Prostate gland (tissue), 2 donors: Measurements from ENCODE around the gene FARP1. TPM values are rescaled to one million over a fixed set of nuclear protein-coding genes. Genes with fewer than 3 reads are reported as not detected.
A peak's percentile ranks its signal among the peaks of the same experiment; 100 is the strongest.

Source experiments
- DNase-seq: peaks from one replicate; pipeline ENCODE4 v3.0.0-alpha.2; 2019; ENCODE audit warnings: low spot score
- H3K27ac ChIP-seq, 2 donors: fragments of 200-600 bp; sonication (generic); 2 replicates each; pipeline ENCODE4 v1.5.1; 2017 to 2019
- H3K27me3 ChIP-seq: fragments of 200-600 bp; sonication (generic); replicated peaks from 2 replicates; pipeline ENCODE4 v1.5.1; 2019; ENCODE audit not compliant: insufficient read depth
- H3K36me3 ChIP-seq, 2 donors: fragments of 200-600 bp; sonication (generic); 1 replicate in 1 of 2; 2 replicates in 1 of 2; pipeline versions ENCODE4 v1.5.1 to v1.8.1; 2017 to 2019
- H3K4me1 ChIP-seq: fragments of 200-600 bp; sonication (generic); replicated peaks from 2 replicates; pipeline ENCODE4 v1.5.1; 2019
- H3K4me3 ChIP-seq, 2 donors: fragments of 200-600 bp; sonication (generic); 2 replicates each; pipeline ENCODE4 v1.5.1; 2017 to 2019
- H3K9me3 ChIP-seq: fragments of 200-600 bp; sonication (generic); 2 replicates; pipeline ENCODE4 v1.5.1; 2017
- CTCF ChIP-seq, 4 experiments: fragments of 200-600 bp in 2 of 4; fragments of 450-650 bp in 2 of 4; sonication (generic) in 2 of 4; IDR thresholded peaks; 1 replicate in 3 of 4; 2 replicates in 1 of 4; pipeline ENCODE4 v1.5.1; 2016 to 2019; ENCODE audit warnings: antibody characterized with exemption in 4 of 4, mild to moderate bottlenecking in 2 of 4, moderate library complexity in 2 of 4
- POLR2A ChIP-seq: fragments of 450-650 bp; IDR thresholded peaks from one replicate; pipeline ENCODE4 v1.6.1; 2016; ENCODE audit warnings: antibody characterized with exemption, mild to moderate bottlenecking
- POLR2AphosphoS5 ChIP-seq: sonication (generic); formaldehyde crosslinking; IDR thresholded peaks from one replicate; pipeline ENCODE4 v1.6.1; 2017; ENCODE audit warnings: antibody characterized with exemption
- WGBS: methylation state at CpG from one replicate; pipeline ENCODE4 v1.1.5; 2018; 5-methylcytosine and 5-hydroxymethylcytosine counted together
- intact Hi-C: fragments of 100-400 bp; cut with DNase I; formaldehyde crosslinking; loops from one replicate; pipeline ENCODE4 v1.14.2; 2022
- total RNA-seq, 2 donors: library from RNA; depleted of rRNA; stranded (reverse); fragments of >200 nt; gene quantifications; one replicate each; pipeline ENCODE4 v1.1.0, GENCODE V29; 2016

FARP1 gene
- total RNA-seq, 2 donors from 2014 or later = 70.6 to 77.5 TPM

- DNase-seq = peak; percentile 24
- Histone ChIP-seq H3K9me3 (no peaks in the 10 kb centered on the region), H3K27me3 (no peaks in the 10 kb centered on the region), H3K4me3 (no peak overlapping the region), H3K4me1 (peaks cover 15% of the 10 kb centered on the region), H3K36me3 (no peaks in the 10 kb centered on the region), H3K27ac (peak overlapping the region; percentile 70 to 75)
- 15% methylated on average over 3 of the region's 3 CpGs for WGBS
- intact Hi-C loops = loop anchor here (5.0 kb wide), 2 partner anchors 44 to 81 kb away; partner anchors contain the start of gene STK24
- TF ChIP-seq POLR2A (no peak), POLR2AphosphoS5 (peak; percentile 65)
Measured at GRCh38 chr13:98496479-98496791, 353.5 kb downstream of the FARP1 start.

DNA sequence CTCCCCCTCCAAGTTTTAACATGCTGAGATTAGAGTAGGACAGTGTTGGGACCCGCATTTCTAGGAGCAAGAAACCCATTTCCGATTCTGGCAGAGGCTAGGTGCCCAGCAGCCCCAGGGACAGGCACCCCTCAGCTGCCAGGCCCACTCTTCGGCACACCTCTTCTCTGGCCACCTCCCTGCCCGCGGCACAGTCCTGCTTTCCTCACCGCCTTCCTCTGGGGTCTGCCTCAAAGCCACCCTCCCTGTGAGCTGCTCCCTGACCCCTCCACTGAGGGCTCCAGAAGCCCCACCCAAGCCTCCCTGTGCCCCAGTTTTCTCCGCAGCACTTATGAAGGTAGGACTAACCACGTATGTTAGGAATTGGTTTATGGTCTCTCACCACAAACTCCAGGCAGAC lies 354.1 kb downstream of the FARP1 start:
- intact Hi-C loops = loop anchor here (5.0 kb wide), 2 partner anchors 45 to 80 kb away; partner anchors contain the start of gene STK24
- Histone ChIP-seq H3K27ac (peak overlapping the region; percentile 70 to 75), H3K27me3 (no peaks in the 10 kb centered on the region), H3K4me3 (no peak overlapping the region), H3K36me3 (no peaks in the 10 kb centered on the region), H3K4me1 (peaks cover 15% of the 10 kb centered on the region), H3K9me3 (no peaks in the 10 kb centered on the region)
- DNase-seq = no peak
- TF ChIP-seq POLR2A (no peak), CTCF (IDR thresholded peaks at IDR 0.05) (no peak), POLR2AphosphoS5 (no peak)
- WGBS = 47% methylated on average over 8 of the region's 8 CpGs

- intact Hi-C loops = no loop called here
- no peaks in the 10 kb centered on the region for H3K9me3 ChIP-seq
- no peak for DNase-seq
- no peak overlapping the region for H3K4me3 ChIP-seq
- H3K27ac ChIP-seq = no peak overlapping the region
- H3K36me3 ChIP-seq = no peaks in the 10 kb centered on the region
- no peak for TF ChIP-seq POLR2AphosphoS5
- TF ChIP-seq POLR2A = no peak
- whole genome bisulfite sequencing = 89% methylated on average over 10 of the region's 10 CpGs
- H3K27me3 ChIP-seq = no peaks in the 10 kb centered on the region
- peaks cover 17% of the 10 kb centered on the region for H3K4me1 ChIP-seq
Measured at GRCh38 chr13:98500963-98501421, 358.1 kb downstream of the FARP1 start.

DNA sequence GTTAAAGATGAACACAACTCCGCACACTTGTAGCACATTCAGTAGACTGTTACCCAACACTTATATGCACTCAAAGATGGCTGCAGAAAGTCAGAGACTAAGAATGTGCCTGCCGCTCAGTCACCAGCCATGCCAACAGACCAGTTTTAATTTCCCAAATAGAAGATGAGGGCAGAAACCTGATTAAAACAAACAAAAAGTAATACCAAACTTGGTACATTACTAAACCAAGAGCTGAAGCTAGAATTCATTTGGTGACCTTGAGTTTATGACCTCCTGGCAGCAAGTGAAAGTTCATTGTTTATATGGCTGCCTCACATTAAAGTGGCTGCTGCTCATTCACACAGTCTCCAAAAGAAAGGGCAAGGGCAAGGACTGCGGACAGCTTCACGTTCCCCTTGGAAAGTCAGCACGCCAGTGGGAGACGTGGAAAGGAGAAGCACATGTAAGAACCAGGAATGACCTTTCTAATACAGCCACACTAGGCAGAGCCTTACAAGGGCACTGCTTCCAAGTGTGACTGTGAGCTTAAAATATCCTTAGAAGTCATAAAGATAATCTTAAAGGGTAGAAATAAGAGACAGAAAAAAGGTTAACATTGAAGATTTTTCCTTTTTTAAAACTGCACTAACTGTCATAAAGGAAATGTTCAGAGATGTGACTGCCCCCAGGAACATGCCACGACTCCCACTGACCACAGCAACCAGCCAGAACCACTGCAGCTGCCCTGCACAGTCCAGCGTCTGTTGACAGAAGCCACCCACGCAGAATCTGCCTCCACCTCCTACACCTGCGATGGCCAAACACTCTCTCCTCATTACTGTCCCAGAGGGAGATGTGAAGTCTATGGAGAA lies 360.5 kb downstream of the FARP1 start:
- no peak for TF ChIP-seq CTCF (IDR thresholded peaks at IDR 0.05)
- peak; percentile 20 for TF ChIP-seq POLR2AphosphoS5
- H3K27me3 ChIP-seq = no peaks in the 10 kb centered on the region
- WGBS = 43% methylated on average over 10 of the region's 10 CpGs
- DNase-seq = no peak
- no peaks in the 10 kb centered on the region for H3K9me3 ChIP-seq
- intact Hi-C loops = no loop called here
- H3K4me1 ChIP-seq = peaks cover 14% of the 10 kb centered on the region
- no peaks in the 10 kb centered on the region for H3K36me3 ChIP-seq
- H3K4me3 ChIP-seq = no peak overlapping the region
- peak overlapping the region; percentile 32 to 53 for H3K27ac ChIP-seq

DNA sequence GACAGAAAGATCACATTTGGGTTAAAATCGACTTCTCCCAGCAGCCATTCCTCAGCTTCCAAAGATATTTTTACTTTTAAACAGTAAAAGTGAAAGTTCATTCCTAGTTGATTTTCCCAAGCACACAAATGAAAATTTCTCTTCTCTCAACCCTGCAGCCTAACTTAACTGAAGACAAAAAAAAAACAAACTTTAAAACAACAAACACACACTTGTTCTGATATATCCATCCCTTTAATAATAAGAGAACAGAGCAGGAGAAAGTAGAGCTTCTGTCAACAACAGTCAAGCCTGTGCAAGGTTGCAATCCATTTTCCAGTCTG lies 361.1 kb downstream of the FARP1 start:
- intact Hi-C loops = no loop called here
- no peaks in the 10 kb centered on the region for H3K36me3 ChIP-seq
- peaks cover 14% of the 10 kb centered on the region for H3K4me1 ChIP-seq
- no peaks in the 10 kb centered on the region for H3K9me3 ChIP-seq
- no peak overlapping the region for H3K4me3 ChIP-seq
- WGBS = 24% methylated on average over 1 of the region's 1 CpG
- H3K27me3 ChIP-seq = no peaks in the 10 kb centered on the region
- DNase-seq = no peak
- TF ChIP-seq CTCF (IDR thresholded peaks at IDR 0.05) (no peak), POLR2AphosphoS5 (no peak), POLR2A (no peak)
- peak overlapping the region; percentile 32 to 53 for H3K27ac ChIP-seq
